NCI-H2196 (cell line): ENCODE results near the gene PRR14L.
"Not testable (repeated sequence)": the region's sequence is repeated elsewhere in the genome, so short reads cannot be mapped to it uniquely, and the experiment has no call there.

Experiments
- DNase-seq: peaks from one replicate; lab custom pipeline; 2025; ENCODE audit not compliant: unreplicated experiment; lab: John Stamatoyannopoulos, UW

The PRR14L gene

DNA sequence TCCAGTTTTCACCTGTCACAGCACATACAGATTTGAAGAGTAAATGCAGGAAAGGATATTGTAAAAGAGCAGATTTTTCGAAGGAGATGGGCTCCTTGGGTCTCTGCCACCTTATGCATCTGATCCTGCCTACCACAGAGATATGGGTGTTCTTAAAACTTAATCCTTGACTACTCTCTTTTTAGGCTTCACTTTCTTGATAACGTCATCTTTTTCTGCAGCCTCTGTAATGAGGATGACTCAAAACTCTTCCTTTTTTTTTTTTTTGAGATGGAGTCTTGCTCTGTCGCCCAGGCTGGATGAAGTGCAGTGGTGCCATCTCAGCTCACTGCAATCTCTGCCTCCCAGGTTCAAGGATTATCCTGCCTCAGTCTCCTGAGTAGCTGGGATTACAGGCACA is 7.8 kb downstream of the PRR14L start:
- DNase-seq, result no peak

DNA sequence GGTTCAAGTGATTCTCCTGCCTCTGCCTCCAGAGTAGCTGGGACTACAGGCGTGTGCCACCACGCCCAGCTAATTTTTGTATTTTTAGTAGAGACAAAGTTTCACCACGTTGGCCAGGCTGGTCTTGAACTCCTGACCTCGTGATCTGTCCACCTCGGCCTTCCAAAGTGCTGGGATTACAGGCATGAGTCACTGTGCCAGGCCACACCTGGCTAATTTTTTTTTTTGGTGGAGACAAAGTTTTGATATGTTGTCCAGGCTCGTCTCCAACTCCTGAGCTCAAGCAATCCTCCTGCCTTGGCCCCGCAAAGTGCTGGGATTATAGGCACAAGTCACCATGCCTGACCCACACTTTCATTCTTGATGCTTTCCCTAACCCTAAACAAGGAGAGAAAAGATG is 9.6 kb downstream of the PRR14L start:
- not testable (repeated sequence) for DNase-seq

DNA sequence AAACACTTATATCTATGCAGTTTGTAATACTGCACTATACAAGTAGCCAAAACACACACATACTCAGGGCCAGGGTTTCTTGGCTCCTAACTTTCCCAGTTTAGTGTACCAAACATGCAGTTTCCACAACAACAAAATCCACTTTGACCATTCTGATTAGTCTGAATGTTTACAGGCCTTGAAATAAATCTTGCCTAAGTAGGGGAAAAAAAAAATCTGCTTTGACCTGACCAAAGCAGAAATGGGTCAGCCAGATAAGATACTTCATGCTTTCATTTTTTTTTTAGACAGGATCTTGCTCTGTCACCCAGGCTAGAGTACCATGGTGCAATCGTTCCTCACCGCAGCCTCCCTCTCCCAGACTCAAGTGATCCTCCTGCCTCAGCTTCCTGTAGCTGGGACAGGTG is 10.1 kb downstream of the PRR14L start:
- peak; percentile 8 for DNase-seq

DNA sequence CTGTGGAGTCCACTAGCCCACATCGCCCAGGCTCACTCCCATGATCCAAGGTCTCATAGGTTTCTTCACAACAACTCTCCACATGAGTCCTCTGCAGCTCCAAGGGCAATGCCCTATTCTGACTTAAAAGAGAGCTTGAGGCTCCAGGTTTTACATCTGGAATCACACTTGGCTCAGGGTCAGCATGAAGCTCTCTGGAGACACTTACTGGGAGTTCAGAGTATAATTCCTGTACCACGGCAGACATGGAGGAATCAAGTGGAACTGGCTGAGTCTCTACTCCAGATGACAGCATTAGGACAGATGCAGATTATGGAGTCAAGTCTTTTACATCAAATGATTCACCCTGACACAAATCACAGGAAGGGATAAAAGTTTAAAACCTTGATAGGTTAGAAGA is 11.4 kb downstream of the PRR14L start:
- DNase-seq, result no peak

DNA sequence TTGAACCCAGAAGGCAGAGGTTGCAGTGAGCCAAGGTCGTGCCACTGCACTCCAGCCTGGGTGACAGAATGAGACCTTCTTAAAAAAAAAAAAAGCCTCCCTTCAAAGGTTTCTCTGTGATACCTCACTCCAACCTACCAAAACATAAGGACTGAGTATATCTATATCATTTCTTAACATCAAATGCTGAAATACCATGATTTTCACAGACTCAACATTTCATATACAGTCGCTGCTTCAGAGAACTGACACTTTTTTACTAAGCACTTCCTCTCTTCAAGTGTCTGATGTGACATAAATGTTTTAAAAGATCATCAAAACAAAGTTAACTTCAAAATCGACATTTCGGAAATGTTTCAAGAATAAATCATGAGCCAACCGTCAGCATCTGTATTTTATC is 12.0 kb downstream of the PRR14L start:
- no peak for DNase-seq

DNA sequence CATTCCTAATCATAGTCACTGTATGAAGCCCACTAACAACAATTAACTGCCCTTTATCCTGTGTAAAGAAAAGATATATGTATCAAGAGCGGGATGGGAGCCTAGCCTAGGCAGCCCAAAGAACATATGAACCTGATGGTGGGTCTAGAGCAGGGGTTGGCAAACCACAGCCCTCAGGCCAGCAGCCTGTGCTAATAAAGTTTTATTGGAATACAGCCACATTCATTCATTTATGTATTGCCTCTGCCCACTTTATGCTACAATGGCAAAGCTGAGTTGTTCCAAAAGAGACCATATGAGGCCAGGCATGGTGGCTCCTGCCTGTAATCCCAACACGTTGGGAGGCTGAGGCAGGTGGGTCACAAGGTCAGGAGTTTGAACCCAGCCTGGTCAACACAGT is 13.5 kb downstream of the PRR14L start:
- no peak for DNase-seq

DNA sequence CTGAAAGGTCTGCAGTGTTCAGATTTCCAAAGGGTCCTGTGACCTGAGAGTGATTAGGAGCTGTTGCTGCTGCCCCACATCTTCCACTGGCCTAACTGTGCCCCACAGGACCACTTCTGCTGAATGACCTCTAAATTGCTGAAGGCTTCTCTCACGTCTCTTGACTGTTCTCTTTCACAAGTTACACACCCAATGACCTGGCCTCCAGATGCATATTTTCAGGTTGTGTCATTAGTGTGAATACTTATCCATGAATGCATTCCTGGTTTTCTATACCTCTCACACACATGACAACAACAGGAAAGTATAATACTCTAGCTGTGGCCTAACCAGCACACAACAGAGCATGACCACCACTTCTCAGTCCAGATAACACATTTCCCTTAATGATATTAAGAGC is 15.4 kb downstream of the PRR14L start:
- DNase-seq, result no peak

DNA sequence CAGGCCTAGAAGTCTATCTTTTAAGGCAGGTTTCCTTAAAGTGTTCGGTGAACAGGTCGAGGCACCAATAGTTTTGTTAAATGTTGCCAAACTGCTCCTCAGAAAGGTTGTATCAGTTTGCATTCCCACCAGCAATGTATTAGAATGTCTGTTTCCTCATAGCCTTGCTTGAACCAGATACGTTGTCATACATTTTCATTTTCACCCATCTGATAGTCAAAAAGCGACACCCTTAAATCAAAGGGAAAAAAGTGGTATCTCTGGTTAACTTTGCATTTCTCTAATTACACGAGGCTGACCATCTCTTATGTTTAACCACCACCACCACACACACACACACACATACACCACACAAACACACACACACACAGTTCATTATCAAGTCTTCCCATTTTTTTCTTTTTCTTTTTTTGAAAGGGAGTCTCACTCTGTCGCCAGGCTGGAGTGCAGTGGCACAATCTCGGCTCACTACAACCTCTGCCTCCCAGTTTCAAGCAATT is 16.3 kb downstream of the PRR14L start:
- DNase-seq, result no peak

DNA sequence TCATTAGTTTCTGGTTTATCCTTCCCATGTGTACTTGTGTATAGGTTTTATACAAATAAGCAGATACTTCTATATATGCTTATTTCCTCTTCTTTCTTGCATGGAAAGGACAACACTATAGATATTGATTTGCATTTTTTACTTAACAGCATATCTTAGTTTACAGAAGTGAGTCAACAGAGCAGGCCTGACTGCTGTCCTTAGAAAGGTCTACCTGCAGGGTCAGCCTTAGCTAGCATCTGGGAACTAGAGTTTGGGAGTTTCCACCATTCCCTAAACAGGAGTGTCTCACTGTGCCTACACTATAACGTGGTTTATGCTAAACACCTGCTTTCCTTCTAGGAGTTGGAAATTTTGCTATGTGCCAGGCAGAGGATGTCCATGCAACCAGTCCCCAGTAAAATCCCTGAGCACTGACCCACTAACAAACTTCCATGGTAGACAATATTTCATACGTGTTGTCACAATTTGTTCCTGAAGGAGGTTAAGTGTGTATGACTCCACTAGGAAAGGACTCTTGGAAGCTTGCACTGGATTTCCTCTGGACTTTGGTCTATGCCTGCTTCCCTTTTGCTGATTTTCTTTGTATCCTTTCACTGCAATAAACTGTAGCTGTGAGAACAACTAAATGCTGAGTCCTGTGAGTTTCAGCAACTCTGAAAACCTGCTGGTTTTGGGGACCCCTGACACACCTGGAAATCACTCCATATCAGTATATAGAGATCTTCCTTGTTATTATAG is 17.7 kb downstream of the PRR14L start:
- no peak for DNase-seq

DNA sequence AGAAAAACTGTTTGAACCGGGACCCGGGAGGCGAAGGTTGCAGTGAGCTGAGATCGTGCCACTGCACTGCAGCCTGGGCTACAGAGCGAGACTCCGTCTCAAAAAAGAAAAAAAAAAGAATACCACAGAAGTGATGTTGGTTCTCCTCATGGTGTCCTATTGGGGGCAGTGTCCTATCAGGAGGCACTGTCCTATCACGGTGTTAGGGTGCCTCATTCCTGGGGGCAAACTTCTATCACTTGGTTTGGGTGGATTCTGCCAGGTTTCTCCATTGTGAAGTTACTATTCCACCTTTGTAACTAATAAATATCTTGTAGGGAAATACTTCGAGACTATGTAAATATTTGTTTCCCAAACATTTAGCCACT is 19.6 kb downstream of the PRR14L start:
- DNase-seq, result no peak

DNA sequence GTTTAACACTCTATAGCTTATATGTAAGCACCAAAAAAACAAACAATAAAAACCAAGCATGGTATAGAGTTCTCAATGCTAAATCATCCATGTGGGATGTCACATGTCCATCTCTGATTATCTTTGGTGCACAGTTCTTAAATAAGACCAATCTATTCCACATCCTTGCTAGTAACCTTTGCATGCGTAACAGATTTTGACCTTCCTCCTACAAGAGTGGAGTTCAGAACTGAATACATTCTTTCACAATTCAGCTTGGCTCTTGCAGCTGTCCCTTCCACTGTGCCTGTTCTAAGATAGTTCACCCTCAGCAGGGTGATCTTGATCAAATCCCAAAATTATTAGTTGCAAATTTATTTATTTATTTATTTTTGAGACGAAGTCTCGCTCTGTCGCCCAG is 21.1 kb downstream of the PRR14L start:
- no peak for DNase-seq

DNA sequence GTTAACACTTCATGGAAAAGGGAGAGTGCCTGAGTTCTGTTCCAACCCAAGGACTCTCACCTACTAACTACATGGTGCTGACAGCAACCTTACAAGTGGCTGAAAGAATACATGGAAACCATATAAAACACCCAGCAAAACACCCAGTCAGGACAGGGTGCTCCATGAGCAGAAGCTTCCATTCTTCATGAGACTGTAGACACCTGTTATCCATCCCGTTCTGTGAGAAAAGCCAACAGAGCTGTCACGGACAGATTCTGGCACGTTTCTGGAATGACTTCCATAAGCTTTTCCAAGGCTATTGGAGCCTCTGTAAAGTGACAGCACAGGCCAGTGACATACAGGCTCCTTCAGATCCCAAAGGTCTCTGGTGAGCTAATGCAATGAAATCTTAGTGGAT is 23.2 kb downstream of the PRR14L start:
- DNase-seq, result no peak

DNA sequence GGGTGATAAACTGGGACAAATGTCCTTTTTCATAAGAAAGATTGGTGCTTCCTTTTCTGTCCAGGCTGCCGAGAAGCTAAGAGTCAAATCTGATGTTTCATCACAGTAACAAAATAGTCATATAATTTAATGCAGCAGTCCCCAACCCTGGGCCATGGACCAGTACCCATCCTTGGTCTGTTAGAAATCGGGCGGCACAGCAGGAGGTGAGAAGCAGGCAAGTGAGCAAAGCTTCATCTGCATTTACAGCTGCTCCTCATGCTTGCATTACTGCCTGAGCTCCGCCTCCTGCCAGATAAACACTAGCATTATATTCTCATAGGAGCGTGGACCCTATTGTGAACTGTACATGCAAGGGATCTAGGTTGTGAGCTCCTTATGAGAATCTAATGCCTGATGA is 26.2 kb downstream of the PRR14L start:
- no peak for DNase-seq

DNA sequence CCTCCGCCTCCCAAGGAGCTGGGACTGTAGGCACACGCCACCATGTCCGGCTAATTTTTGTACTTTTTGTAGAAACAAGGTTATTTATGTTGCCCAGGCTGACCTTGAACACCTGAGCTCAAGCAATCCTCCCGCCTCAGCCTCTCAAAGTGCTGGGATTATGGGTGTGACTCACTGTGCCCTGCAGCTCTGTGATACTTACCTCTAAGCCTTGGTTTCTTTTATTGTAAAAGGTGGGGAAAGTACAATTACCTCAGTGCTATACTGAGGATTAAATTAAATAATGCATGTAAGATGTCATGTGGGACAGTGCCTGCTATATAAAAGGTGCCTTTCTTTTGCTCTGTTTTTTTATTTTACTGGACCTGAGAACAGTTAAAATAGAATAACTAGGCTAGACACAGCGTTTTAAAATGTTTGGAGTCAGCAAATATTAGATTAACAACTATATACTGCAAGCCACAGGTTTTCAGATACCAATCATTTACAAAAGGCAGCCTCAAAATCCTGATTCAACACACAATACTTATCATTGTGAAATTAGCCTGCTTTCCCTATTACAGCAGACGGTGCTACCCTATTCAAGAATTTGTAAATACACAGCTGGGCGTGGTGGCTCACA is 30.0 kb downstream of the PRR14L start:
- no peak for DNase-seq

DNA sequence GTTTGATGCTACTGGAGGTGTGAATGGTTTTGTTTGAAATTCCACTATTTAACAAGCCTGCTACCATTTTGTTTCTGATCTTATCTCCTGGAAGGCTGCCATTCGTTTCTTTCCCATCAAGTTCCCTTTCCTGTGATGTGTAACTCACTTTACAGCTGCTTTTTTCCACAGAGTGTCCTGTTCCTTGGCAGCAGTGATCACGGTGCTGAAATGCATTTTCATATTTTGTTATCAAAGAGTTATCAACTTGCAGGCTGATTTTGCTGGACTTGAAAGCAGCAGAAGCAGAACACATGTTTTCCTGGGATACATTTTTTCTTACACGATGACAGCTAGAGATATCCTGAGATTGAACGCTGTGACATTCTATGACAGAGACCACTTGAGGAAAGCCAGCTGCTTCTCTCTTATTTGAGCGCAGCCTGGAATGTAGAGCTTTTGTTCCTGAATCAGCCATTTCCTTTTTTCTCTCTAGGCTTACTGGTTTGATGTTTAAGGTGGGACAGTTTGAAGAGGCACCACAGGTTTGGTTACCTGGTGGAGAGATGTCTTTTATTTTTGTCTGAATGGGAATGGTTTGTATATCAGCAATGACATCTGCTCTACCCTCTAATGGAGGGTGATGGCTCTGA is 34.7 kb downstream of the PRR14L start:
- DNase-seq, result no peak

DNA sequence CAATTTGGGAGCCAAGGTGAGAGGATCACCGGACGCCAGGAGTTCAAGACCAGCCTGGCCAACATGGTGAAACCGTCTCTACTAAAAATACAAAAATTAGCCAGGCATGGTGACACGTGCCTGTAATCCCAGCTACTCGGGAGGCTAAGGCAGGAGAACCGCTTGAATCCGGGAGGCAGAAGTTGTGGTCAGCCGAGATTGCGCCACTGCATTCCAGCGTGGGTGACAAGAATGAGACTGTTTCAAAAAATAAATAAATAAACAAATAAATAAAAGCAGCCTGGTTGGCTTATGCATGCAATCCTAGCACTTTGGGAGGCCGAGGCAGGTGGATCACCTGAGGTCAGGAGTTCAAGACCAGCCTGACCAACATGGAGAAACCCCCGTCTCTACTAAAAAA is 38.7 kb downstream of the PRR14L start:
- not testable (repeated sequence) for DNase-seq

DNA sequence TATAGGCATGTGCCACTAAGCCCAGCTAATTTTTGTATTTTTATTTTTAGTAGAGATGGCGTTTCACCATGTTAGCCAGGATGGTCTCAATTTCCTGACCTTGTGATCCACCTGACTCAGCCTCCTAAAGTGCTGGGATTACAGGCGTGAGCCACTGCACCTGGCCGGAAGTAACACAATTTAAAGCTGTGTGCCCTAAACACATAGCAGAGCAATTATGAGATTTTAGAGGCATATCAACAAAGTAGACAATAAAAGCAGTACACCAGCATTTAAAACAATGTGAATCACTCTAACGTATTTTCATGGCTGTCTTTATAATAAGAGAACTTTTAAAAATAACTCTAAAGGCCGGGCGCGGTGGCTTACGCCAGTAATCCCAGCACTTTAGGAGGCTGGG is 42.4 kb downstream of the PRR14L start:
- DNase-seq, result no peak

DNA sequence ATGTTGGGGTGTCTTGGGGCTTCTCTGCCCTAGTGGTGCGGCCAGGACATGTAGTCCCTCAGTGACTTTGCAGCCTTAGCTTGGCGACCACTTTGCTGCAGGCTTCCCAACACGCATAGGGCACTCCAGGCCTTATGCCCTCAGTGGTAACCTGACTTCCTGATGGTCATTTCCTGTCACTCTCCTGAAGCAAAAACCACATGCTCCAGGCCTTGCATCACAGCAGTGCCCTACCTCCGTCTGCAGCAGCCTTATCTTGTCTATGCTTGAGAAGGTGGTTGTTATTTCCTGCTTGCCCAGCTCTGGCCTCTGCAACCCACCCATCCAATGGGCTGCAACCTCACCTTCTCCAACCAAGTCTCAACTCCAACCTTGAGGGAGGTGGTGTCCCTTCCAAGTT is 54.5 kb downstream of the PRR14L start:
- no peak for DNase-seq

DNA sequence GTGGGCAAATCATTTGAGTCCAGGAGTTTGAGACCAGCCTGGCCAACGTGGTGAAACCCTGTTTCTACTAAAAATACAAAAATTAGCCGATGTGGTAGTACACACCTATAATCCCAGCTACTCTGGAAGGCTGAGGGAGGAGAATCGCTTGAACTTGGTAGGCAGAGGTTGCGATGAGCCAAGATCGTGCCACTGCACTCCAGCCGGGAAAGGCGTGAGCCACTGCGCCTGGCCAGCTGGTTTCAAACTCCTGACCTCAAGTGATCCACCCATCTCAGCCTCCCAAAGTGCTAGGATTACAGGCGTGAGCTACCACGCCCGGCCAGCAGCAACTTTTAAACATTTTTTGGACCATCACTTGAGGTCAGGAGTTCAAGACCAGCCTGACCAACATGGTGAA is 55.9 kb downstream of the PRR14L start:
- DNase-seq, result not testable (repeated sequence)

DNA sequence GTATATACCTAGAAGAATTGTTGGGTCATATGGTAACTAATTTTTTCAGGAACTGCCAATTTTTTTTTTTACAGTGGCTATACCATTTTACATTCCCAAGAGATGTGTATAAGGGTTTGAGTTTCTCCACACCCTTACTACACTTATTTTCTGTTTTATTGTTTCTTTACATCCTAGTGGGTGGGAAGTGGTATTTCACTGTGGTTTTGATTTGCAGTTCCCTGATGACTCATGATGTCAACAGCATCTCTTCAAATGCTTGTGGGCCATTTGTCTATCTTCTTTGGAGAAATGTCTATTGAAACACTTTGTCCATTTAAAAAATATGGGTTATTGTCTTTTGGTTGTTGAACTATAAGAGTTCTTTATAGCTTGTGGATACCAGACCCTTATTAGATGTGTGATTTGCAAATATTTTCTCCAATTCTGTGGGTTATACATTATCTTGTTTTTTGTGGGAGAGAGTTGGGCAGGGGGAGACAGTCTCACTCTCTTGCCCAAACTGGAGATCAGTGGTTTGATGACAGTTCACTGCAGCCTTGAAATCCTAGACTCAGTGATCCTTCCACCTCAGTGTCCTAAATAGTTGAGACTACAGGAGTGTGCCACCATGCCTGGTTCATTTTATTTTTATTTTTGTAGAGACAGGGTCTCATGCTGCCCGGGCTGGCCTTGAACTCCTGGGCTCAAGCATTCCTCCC is 57.6 kb downstream of the PRR14L start:
- no peak for DNase-seq

DNA sequence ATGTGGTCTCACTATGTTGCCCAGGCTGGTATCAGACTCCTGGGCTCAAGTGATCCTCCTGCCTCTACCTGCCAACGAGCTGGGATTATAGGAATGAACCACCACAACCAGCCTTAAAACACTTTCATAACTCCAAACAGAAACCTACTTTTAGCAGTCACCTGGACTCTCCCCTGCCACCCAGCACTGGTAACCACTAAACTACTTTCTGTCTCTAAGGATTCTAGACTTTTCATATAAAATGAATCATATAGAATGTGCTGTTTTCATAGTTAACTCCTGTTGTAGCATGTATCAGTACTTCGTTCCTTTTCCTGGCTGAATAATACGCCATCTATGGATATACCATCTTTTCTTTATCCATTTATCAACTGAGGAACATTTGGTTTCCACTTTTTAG is 58.5 kb downstream of the PRR14L start:
- DNase-seq, result no peak
